Fibroblast of skin of scalp (primary cell): ENCODE measurements around the gene IMPACT.

Source experiments
- DNase-seq: peaks from one replicate; pipeline ENCODE4 v3.0.0-alpha.2; 2013

The IMPACT gene

GRCh38 chr18:24482821-24483220, 56.4 kb downstream of the IMPACT start:
- no peak for DNase-seq

- DNase-seq, result no peak
These were observed 59.2 kb downstream of the IMPACT start for GRCh38 chr18:24485681-24486080.

DNA sequence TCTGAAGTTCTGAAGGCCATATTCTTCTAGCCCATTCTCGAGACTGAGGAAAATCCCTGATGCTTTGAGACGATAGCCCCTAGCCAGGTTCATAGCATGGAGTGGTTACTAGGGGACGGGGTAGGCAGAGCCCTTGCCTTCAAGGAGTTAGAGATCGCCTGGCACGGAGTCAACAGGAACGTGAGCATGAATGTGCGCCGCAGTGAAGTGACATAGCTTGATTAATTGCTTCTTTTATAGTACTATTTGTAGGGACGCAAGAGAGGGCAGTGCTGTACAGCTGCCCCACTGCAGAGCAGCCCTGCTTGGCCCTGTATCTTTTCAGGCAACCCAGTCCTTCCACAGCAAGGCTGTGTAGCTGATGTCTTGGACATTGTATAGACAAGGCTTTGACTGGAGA, 60.2 kb downstream of the IMPACT start:
- DNase-seq, result no peak

- DNase-seq, result peak; percentile 46
These were observed 62.5 kb downstream of the IMPACT start for GRCh38 chr18:24488824-24489493.

DNA sequence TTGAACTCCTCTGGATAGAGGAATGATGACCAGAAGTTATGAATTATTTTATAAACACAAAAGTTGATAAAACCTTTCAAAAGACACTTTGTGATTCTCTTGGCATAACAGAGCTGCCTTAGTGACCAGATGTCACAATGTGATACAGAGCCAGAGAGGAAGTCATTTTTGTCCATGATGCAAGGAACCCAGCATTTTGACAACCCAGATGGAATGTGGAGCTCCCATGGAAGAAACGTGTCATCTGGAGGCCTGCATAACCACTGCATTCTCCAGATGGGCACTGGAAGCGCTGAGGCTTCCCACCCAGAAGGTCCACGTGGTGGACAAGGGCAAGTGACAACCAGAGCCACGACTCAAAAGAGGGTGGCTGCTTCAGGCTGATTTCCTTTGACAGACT, 64.1 kb downstream of the IMPACT start:
- DNase-seq, result peak; percentile 73

DNA sequence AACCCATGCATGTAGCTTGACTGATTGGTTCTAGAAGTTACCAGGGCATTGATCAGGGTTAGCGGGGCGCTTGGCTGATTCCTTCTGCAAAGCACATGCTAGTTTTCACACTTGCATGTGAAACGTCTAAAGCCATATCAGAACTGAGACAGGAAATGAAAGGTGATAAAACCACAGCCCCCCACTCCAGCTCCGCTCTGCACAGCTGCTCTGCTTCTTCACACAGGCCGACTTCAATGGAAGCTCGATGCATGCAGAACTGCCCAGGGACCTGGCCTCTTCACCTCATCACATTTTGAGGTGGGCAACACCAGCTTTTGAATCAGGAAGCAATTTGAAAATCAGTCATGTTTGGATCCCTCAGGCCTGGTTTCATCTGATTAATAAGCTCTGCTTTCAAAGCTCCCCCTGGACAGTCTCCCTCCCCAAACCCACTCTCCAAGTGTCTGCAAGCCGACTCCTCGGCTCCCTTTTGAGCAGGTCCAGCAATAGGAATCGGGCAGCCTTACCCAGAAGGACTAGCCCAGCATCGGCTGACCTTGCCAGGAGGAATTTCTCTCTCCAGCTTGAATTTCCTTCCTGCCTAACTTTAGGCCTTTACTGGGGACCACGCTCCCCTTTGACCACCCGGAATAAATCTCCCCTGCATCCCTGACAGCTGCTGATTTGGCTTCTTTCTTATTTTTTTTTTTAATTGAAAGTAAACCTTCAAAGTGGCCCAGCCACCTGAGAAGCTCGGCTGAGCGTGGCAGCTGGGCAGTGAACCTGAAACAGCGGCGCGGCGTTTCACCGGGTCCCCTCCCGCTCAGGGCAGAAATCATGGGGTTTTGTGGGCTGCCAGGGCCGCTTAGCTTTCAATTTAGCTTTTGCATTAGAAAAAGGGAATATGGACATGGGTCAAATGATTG, 65.7 kb downstream of the IMPACT start:
- no peak for DNase-seq

DNA sequence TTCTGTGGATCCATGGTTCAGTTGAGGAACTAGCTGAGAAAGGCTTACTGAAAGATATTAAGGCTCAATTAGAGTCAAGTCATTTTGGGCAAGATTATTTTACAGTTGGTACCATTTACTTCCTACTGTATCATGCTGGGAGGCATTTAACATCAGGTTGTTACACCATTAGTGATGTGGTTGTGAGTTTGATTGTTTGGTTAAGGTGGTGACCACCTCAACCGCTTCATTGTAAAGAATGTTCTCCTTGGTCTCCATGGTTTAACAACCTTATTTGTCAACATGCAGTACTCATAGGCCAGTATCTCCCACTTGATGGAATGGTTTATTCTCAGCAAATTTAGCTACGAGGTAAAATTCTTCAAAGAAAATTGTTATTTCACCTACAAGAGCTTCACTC, 68.1 kb downstream of the IMPACT start:
- DNase-seq, result no peak

GRCh38 chr18:24497031-24497754, 70.7 kb downstream of the IMPACT start:
- DNase-seq, result peak; percentile 64

GRCh38 chr18:24499814-24500213, 73.3 kb downstream of the IMPACT start:
- peak; percentile 78 for DNase-seq

GRCh38 chr18:24500217-24500616, 73.7 kb downstream of the IMPACT start:
- DNase-seq, result peak; percentile 18

GRCh38 chr18:24500766-24501165, 74.3 kb downstream of the IMPACT start:
- no peak for DNase-seq

DNA sequence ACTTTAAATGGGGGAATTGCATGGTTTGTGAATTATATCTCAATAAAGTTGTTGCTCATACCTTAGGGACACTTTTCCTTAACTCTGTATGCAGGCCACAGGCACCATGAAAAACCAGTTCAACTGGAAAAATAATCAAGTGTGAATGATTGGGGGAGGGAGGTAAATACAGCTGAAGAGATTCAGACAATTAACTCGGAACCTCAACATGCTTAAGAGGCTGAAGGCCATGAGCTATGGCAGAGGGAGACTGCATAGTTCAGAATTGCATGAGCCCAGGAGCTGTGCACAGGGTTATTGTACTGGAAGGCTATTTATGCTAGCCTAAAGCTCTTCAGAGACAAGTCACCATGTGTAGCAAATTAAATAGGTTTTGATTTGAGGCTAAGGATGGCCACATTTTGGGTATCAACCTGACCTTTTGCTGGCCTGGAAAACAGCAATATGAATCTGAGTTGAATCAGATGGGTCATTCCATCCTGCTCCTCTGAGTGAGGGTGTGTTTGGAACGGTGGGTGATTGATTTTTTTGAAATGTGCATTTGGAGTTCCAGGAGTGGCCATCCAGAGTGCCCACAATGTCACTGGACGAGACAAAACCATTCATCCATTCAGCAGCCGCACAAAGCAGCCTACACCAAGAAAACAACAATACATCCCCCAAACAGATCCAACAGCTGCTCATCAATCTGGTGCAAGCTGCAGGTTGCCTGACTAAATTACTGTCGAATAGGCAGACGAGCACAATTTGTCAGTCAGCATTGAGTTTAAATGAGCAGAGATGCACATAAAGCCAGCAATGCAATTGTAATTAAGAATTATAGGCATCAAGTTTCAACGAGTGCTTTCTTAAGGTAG, 76.4 kb downstream of the IMPACT start:
- DNase-seq, result no peak
